ENCODE data around the gene GLB1L2. TPM values are rescaled to one million over a fixed set of nuclear protein-coding genes. Genes with fewer than 3 reads are reported as not detected.

Gene GLB1L2
- total RNA-seq, 1 experiment from 2014 or later = 19.0 TPM

DNA sequence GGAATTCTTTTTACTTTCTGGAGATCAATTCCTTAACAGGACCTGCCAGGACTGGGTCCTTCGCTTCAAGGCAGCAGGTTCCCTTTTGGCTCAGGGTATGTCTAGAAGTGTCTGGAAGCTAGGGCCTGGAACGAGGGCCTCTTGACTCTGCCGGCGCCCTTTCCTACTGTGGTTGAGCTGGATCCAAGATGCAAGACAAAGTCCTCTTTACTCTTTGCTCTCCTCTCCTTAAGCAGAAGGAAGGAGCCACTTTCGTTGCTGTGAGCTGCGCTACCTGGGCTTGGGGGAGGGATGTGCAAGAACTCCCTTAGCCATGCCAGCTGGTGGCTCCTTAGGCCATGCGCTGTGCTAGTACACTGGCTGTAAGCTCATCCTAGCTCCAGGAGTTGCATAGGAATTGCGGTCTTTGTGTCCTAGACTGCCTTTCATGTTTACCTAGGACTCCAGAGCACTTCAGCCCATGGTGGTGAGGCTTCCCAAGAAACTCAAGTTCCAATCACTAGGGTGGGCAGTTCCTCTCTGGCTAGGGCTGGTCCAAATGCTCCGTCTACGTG, 18.1 kb downstream of the GLB1L2 start:
- CTCF ChIA-PET = no interaction called here
- Mint-ChIP-seq H3K4me3 (ENCODE audit: low read depth, unreplicated experiment) (no peak overlapping the region), H3K4me1 (ENCODE audit: low read depth, unreplicated experiment) (no peaks in the 10 kb centered on the region), H3K27ac (ENCODE audit: unreplicated experiment) (no peak overlapping the region), H3K9me3 (ENCODE audit: low read depth, unreplicated experiment) (no peaks in the 10 kb centered on the region), H3K27me3 (ENCODE audit: unreplicated experiment) (no peaks in the 10 kb centered on the region), H3K36me3 (ENCODE audit: insufficient read depth, unreplicated experiment) (no peaks in the 10 kb centered on the region)
- no peak for DNase-seq
- intact Hi-C loops (cut with micrococcal nuclease; ENCODE audit: unreplicated experiment) = no loop called here
- BruUV-seq (replicated peaks) = no TSS peak
- TF ChIP-seq CTCF (IDR thresholded peaks at IDR 0.05; ENCODE audit: unreplicated experiment) = no peak

- DNase-seq = no peak
- CTCF ChIA-PET = no interaction called here
- no TSS peak for BruUV-seq (replicated peaks)
- TF ChIP-seq CTCF (IDR thresholded peaks at IDR 0.05; ENCODE audit: unreplicated experiment) = no peak
- no peak overlapping the region for H3K27ac Mint-ChIP-seq (ENCODE audit: unreplicated experiment)
- H3K4me3 Mint-ChIP-seq (ENCODE audit: low read depth, unreplicated experiment) = no peak overlapping the region
- intact Hi-C loops (cut with micrococcal nuclease; ENCODE audit: unreplicated experiment) = no loop called here
- no peaks in the 10 kb centered on the region for H3K27me3 Mint-ChIP-seq (ENCODE audit: unreplicated experiment)
- H3K36me3 Mint-ChIP-seq (ENCODE audit: insufficient read depth, unreplicated experiment) = no peaks in the 10 kb centered on the region
- H3K4me1 Mint-ChIP-seq (ENCODE audit: low read depth, unreplicated experiment) = no peaks in the 10 kb centered on the region
- no peaks in the 10 kb centered on the region for H3K9me3 Mint-ChIP-seq (ENCODE audit: low read depth, unreplicated experiment)
Observed at GRCh38 chr11:134350381-134350780, 18.6 kb downstream of the GLB1L2 start.

- BruUV-seq (replicated peaks) = no TSS peak
- CTCF ChIA-PET = no interaction called here
- no peaks in the 10 kb centered on the region for H3K27me3 Mint-ChIP-seq (ENCODE audit: unreplicated experiment)
- no peaks in the 10 kb centered on the region for H3K4me1 Mint-ChIP-seq (ENCODE audit: low read depth, unreplicated experiment)
- H3K4me3 Mint-ChIP-seq (ENCODE audit: low read depth, unreplicated experiment) = no peak overlapping the region
- no peaks in the 10 kb centered on the region for H3K36me3 Mint-ChIP-seq (ENCODE audit: insufficient read depth, unreplicated experiment)
- H3K9me3 Mint-ChIP-seq (ENCODE audit: low read depth, unreplicated experiment) = no peaks in the 10 kb centered on the region
- H3K27ac Mint-ChIP-seq (ENCODE audit: unreplicated experiment) = no peak overlapping the region
- intact Hi-C loops (cut with micrococcal nuclease; ENCODE audit: unreplicated experiment) = no loop called here
- DNase-seq = no peak
- no peak for TF ChIP-seq CTCF (IDR thresholded peaks at IDR 0.05; ENCODE audit: unreplicated experiment)
Observed at GRCh38 chr11:134352111-134352510, 20.3 kb downstream of the GLB1L2 start.

GRCh38 chr11:134355136-134355535, 23.3 kb downstream of the GLB1L2 start:
- no peak for TF ChIP-seq CTCF (IDR thresholded peaks at IDR 0.05; ENCODE audit: unreplicated experiment)
- H3K4me1 Mint-ChIP-seq (ENCODE audit: low read depth, unreplicated experiment) = no peaks in the 10 kb centered on the region
- no peaks in the 10 kb centered on the region for H3K9me3 Mint-ChIP-seq (ENCODE audit: low read depth, unreplicated experiment)
- CTCF ChIA-PET = no interaction called here
- intact Hi-C loops (cut with micrococcal nuclease; ENCODE audit: unreplicated experiment) = no loop called here
- no peaks in the 10 kb centered on the region for H3K27me3 Mint-ChIP-seq (ENCODE audit: unreplicated experiment)
- no peak for DNase-seq
- H3K27ac Mint-ChIP-seq (ENCODE audit: unreplicated experiment) = no peak overlapping the region
- BruUV-seq (replicated peaks) = no TSS peak
- H3K4me3 Mint-ChIP-seq (ENCODE audit: low read depth, unreplicated experiment) = no peak overlapping the region
- H3K36me3 Mint-ChIP-seq (ENCODE audit: insufficient read depth, unreplicated experiment) = no peaks in the 10 kb centered on the region

All from Calu3 (cell line).